NCI-H82 treated with DMSO at 0.1 percent for 48 hours (cell line): Measurements from ENCODE around the gene PRRT2.
"Not testable (repeated sequence)": the region's sequence is repeated elsewhere in the genome, so short reads cannot be mapped to it uniquely, and the experiment has no call there.

Experiments used
- DNase-seq: peaks from one replicate; lab custom pipeline; 2025; ENCODE audit not compliant: unreplicated experiment; lab: John Stamatoyannopoulos, UW

Gene PRRT2

GRCh38 chr16:29811896-29812665 is at the start of gene PRRT2:
Gene PRRT2, plus strand, starts transcription at chr16:29812193. Its CDS starts 862 bp downstream, at chr16:29813055.
- peak; percentile 62 for DNase-seq

- no peak for DNase-seq
Observed at GRCh38 chr16:29763326-29763725, 48.7 kb upstream of the PRRT2 start.

GRCh38 chr16:29765167-29766032 is 46.6 kb upstream of the PRRT2 start:
- DNase-seq, result no peak

- DNase-seq, result no peak
Observed at GRCh38 chr16:29766571-29766970, 45.4 kb upstream of the PRRT2 start.

GRCh38 chr16:29767062-29767461 is 44.9 kb upstream of the PRRT2 start:
- no peak for DNase-seq

- no peak for DNase-seq
Observed at GRCh38 chr16:29769507-29769906, 42.5 kb upstream of the PRRT2 start.

GRCh38 chr16:29770250-29770929 is 41.6 kb upstream of the PRRT2 start:
- no peak for DNase-seq

GRCh38 chr16:29772330-29772729 is 39.7 kb upstream of the PRRT2 start:
- DNase-seq, result not testable (repeated sequence)

- no peak for DNase-seq
Observed at GRCh38 chr16:29774730-29775129, 37.3 kb upstream of the PRRT2 start.

GRCh38 chr16:29775742-29776408 is 36.1 kb upstream of the PRRT2 start:
- DNase-seq, result no peak

GRCh38 chr16:29777576-29778350 is 34.2 kb upstream of the PRRT2 start, which contains the start of gene ZG16:
Gene ZG16, plus strand, starts transcription at chr16:29778256. Its CDS starts 1,011 bp downstream, at chr16:29779267.
- DNase-seq, result no peak

- DNase-seq, result no peak
Observed at GRCh38 chr16:29779474-29779873, 32.5 kb upstream of the PRRT2 start.

GRCh38 chr16:29783094-29783953 is 28.7 kb upstream of the PRRT2 start:
- DNase-seq, result not testable (repeated sequence)

- DNase-seq, result no peak
Observed at GRCh38 chr16:29784157-29784556, 27.8 kb upstream of the PRRT2 start.

- no peak for DNase-seq
Observed at GRCh38 chr16:29784901-29785500, 27.0 kb upstream of the PRRT2 start.

- DNase-seq, result not testable (repeated sequence)
Observed at GRCh38 chr16:29787155-29787554, 24.8 kb upstream of the PRRT2 start.

- DNase-seq, result no peak
Observed at GRCh38 chr16:29789775-29790182, 22.2 kb upstream of the PRRT2 start.

- DNase-seq, result peak; percentile 88
Observed at GRCh38 chr16:29790183-29790948, 21.6 kb upstream of the PRRT2 start, which contains the start of gene KIF22. Gene KIF22, plus strand, starts transcription at chr16:29790751. Its CDS starts 9 bp downstream, at chr16:29790760.
